ENCODE measurements around the gene KIF5C.

The KIF5C gene

GRCh38 chr2:148926981-148927401, 52.0 kb downstream of the KIF5C start:
- peak; percentile 22 for DNase-seq

GRCh38 chr2:148928395-148928794, 53.4 kb downstream of the KIF5C start:
- DNase-seq: no peak

GRCh38 chr2:148930046-148930775, 55.2 kb downstream of the KIF5C start:
- DNase-seq: no peak

- DNase-seq: no peak
Observed at GRCh38 chr2:148932536-148932935, 57.5 kb downstream of the KIF5C start.

GRCh38 chr2:148933456-148933855, 58.4 kb downstream of the KIF5C start:
- no peak for DNase-seq

GRCh38 chr2:148935791-148936190, 60.8 kb downstream of the KIF5C start:
- no peak for DNase-seq

- DNase-seq: no peak
Observed at GRCh38 chr2:148936857-148937450, 61.9 kb downstream of the KIF5C start.

GRCh38 chr2:148939271-148939670, 64.2 kb downstream of the KIF5C start:
- DNase-seq: no peak

GRCh38 chr2:148943097-148943496, 68.1 kb downstream of the KIF5C start:
- DNase-seq: no peak

- no peak for DNase-seq
Observed at GRCh38 chr2:148944536-148944935, 69.5 kb downstream of the KIF5C start.

- no peak for DNase-seq
Observed at GRCh38 chr2:148947299-148947698, 72.3 kb downstream of the KIF5C start.

GRCh38 chr2:148948868-148949267, 73.8 kb downstream of the KIF5C start:
- DNase-seq: no peak

GRCh38 chr2:148949348-148949747, 74.3 kb downstream of the KIF5C start:
- no peak for DNase-seq

- no peak for DNase-seq
Observed at GRCh38 chr2:148952621-148953020, 77.6 kb downstream of the KIF5C start.

- no peak for DNase-seq
Observed at GRCh38 chr2:148953426-148953825, 78.4 kb downstream of the KIF5C start.

GRCh38 chr2:148954536-148954935, 79.5 kb downstream of the KIF5C start:
- no peak for DNase-seq

GRCh38 chr2:148955798-148956197, 80.8 kb downstream of the KIF5C start:
- no peak for DNase-seq

- DNase-seq: no peak
Observed at GRCh38 chr2:148957023-148957422, 82.0 kb downstream of the KIF5C start.

- no peak for DNase-seq
Observed at GRCh38 chr2:148959745-148960144, 84.7 kb downstream of the KIF5C start.

GRCh38 chr2:148960483-148960882, 85.5 kb downstream of the KIF5C start:
- DNase-seq: no peak

GRCh38 chr2:148963461-148963860, 88.4 kb downstream of the KIF5C start:
- no peak for DNase-seq

GRCh38 chr2:148965623-148966437, 90.8 kb downstream of the KIF5C start:
- DNase-seq: no peak

- no peak for DNase-seq
Observed at GRCh38 chr2:148966438-148966758, 91.4 kb downstream of the KIF5C start.

- no peak for DNase-seq
Observed at GRCh38 chr2:148967056-148967455, 92.0 kb downstream of the KIF5C start.
